Epithelial cell of esophagus (primary cell): ENCODE data around the gene TLE6.
A peak's percentile ranks its signal among the peaks of the same experiment; 100 is the strongest.

Source experiments
- DNase-seq: peaks from one replicate; pipeline ENCODE4 v3.0.0; 2010; ENCODE audit warnings: low read depth
- H3K4me3 ChIP-seq: 2 replicates; pipeline ENCODE4 v1.5.1; 2011; ENCODE audit warnings: mild to moderate bottlenecking, low read length, control low read depth
- TF ChIP-seq, protein P1 (sequence below): IDR thresholded peaks from 2 replicates; pipeline ENCODE4 v1.5.1; 2011; ENCODE audit warnings: low read depth, mild to moderate bottlenecking, low read length, control low read depth, inconsistent platforms; ENCODE audit not compliant: insufficient read depth; ENCODE audit errors: missing control alignments

The TLE6 gene

DNA sequence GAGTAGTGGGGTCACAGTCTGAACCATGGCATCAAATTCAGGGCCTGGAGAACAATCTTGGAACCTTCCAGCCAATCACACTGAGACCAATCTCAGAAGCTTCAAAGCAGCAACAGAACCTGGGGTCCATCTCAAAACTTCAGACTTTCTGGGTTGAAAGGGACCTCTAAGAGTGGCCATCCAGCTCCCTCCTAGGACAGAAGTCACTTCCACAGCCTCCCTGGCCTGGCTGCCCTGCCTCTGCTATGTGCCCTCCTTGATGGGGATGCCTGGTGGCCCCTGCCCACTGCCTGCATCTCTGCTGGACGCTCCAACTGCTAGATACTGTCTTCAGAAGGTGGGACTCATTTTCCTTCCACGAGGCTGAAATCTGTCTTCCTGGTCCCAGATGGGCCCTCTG lies 49.9 kb downstream of the TLE6 start:
- TF ChIP-seq, protein P1, sequence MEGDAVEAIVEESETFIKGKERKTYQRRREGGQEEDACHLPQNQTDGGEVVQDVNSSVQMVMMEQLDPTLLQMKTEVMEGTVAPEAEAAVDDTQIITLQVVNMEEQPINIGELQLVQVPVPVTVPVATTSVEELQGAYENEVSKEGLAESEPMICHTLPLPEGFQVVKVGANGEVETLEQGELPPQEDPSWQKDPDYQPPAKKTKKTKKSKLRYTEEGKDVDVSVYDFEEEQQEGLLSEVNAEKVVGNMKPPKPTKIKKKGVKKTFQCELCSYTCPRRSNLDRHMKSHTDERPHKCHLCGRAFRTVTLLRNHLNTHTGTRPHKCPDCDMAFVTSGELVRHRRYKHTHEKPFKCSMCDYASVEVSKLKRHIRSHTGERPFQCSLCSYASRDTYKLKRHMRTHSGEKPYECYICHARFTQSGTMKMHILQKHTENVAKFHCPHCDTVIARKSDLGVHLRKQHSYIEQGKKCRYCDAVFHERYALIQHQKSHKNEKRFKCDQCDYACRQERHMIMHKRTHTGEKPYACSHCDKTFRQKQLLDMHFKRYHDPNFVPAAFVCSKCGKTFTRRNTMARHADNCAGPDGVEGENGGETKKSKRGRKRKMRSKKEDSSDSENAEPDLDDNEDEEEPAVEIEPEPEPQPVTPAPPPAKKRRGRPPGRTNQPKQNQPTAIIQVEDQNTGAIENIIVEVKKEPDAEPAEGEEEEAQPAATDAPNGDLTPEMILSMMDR: no peak
- no peak overlapping the region for H3K4me3 ChIP-seq
- DNase-seq: no peak

DNA sequence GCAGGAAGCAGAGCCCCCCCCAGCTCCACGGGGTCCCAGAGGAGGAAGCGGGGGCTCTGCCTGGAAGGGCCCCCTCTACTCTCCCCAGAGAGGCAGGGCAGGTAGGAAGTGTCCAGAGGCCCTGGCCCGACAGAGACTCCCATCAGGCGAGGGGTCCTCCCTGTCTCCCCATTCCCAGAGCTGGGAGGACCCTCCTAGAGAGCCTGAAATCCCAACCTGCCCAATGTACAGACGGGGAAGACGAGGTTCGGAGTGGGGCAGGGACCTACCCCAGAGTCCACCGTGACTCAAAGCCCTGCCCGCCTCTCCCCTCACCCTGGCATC lies 50.6 kb downstream of the TLE6 start:
- TF ChIP-seq, protein P1: no peak
- no peak overlapping the region for H3K4me3 ChIP-seq
- DNase-seq: no peak

DNA sequence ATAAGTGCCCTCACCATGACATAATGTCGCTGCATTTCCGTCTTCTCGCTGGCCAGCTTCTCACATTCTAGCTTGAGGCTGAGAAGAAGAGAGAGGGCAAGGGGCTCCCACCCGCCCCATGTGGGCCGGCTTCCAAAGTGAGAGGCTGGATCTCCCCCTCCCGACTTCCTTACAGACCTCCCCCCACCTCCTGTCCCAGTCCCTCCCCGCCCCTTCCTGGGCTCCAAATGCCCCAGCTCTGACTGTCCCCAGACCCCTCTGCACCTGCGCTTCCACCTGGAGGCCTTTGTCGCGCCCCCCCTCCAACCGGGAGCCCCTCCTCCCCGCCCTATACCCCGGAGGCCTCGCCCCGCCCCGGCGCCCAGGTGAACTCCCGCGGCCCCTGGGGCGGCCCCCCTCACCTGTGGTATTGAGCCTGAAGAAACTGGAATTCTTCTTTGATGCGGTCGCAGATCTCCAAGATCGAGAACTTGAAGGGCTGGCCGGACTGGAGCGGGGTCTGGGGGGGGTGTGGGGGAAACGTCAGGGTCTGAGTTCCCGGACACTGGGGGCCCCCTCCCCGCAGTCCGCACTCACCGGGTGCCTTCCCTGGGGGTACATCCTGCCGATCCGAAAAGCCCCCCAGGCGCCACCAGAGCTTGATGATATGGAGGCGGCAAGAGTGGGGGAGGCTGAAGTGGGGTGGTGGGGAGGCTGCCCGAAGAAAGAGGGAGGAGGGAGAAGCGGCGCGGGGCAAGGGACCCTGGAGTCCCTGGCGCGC lies 51.1 kb downstream of the TLE6 start:
- no peak for DNase-seq
- H3K4me3 ChIP-seq: peak overlapping the region; percentile 39
- TF ChIP-seq, protein P1: no peak

DNA sequence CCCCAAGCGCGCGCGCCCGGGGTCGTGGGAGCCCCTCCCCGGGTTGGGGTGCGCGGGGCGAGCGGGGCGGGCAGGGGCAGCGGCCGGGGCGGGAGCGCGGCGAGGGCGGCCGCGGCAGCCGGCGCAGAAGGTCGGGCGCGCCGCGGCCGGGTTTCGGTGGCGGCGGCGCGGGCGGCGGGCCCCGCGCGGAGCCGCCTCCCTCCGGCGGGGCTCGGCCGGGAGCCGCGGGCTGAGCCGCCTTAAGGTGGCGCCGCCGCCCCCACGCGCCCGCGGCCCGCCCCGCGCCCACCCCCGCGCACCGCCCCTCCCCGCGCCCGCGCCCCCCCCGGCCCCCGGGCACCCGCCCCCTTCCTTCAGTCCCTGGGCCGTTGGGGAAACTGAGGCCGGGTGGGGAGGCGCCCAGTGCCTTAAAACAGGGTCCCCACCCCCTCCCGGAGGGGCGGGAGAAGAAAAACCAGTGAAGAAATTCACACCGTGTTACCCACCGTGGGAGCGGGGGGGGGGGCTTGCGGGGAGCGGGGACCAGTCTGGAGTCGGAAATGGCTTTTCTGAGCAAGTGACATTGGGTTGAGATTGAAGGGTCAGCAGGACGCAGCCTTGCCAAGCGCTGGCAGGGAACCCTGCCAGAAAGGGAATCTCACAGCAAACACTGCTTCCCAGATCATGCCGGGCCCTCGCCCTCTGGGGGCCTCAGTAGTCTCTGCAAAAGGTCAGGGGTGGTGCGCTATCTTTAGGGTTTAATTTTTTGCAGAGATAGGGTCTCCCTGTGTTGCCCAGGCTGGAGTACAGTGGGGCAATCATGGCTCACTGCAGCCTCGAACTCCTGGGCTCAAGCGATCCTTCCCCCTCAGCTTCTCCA lies 51.9 kb downstream of the TLE6 start, which contains the start of gene TLE2:
TLE2 (minus strand) TSS at position 216 of the 859 bp plus-strand sequence. CDS start 376 bp downstream, outside the sequence.
- H3K4me3 ChIP-seq: peak within 1 kb of the TSS; percentile 39
- DNase-seq: no peak
- TF ChIP-seq, protein P1: no peak

DNA sequence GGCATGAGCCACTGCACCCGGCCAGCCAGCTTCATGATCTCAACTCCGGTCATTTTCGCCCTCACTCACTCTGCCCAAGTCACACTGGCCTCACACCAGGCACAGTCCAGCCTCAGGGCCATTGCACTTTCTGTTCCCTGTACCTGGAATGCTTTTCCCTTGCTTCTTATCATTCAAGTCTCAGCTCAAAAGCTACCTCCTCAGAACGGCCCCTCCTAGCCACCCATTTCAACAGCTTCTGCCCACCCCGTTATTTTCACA lies 54.2 kb downstream of the TLE6 start:
- TF ChIP-seq, protein P1: no peak
- no peak overlapping the region for H3K4me3 ChIP-seq
- no peak for DNase-seq

DNA sequence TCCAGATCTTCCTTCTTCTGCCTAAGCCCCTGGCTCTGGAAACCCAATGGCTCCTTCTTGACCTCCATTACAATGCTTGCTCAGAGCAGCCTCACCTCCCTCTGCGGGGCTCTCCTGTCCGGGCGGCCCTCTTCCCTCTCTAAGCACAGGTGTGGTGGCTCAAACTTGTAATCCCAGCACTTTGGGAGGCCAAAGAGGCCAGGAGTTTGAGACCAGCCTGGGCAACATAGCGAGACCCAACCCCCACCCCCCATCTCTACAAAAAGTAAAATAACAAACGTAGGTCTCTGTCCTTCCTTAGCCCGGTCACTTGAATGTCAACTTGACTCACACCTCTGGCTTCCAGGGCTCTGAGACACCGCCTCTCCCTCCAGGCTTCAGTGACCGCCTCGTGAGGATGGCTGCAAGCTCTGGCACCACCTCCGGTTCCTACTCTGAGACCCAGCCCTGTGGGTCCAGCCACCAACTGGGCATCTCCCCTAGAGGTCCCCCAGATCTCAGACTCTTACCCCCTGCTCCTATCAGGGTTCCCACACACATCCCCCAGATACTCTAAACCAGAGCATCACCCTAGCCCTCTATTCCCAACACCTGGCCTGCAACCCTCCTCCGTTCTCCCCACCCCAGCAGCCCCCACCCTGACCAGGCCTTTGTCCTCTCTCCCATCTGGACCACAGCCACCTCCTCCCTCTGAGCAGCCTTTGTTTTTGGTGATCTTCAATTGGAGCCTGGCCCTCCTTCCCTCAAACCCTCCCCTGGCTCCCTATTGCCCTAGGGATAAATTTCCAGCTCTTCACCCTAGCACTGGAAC lies 56.4 kb downstream of the TLE6 start:
- DNase-seq: no peak
- TF ChIP-seq, protein P1: no peak
- no peak overlapping the region for H3K4me3 ChIP-seq
